Fibroblast of lung (primary cell): ENCODE measurements around the gene APBB2. TPM values are rescaled to one million over a fixed set of nuclear protein-coding genes. Genes with fewer than 3 reads are reported as not detected.

ENCODE experiments used
- DNase-seq, 2 donors: peaks; one replicate each; pipeline versions ENCODE4 v3.0.0 to v3.0.0-alpha.2; 2010; ENCODE audit warnings: low read depth in 2 of 2
- H2AFZ ChIP-seq: 2 replicates; pipeline ENCODE4 v1.5.1; 2012; ENCODE audit warnings: low read length, control low read depth, inconsistent platforms
- H3K27ac ChIP-seq: 2 replicates; pipeline ENCODE4 v1.5.1; 2011; ENCODE audit warnings: low read length, control low read depth; ENCODE audit not compliant: insufficient read depth
- H3K27me3 ChIP-seq: 2 replicates; pipeline ENCODE4 v1.5.1; 2011; ENCODE audit warnings: mild to moderate bottlenecking, low read length; ENCODE audit not compliant: control insufficient read depth, insufficient read depth
- H3K36me3 ChIP-seq: 2 replicates; pipeline ENCODE4 v1.5.1; 2011; ENCODE audit warnings: low read length; ENCODE audit not compliant: control insufficient read depth, insufficient read depth
- H3K4me1 ChIP-seq: 2 replicates; pipeline ENCODE4 v1.5.1; 2011; ENCODE audit warnings: low read length; ENCODE audit not compliant: control insufficient read depth, insufficient read depth; ENCODE audit errors: extremely low read depth
- H3K4me2 ChIP-seq: 2 replicates; pipeline ENCODE4 v1.5.1; 2011; ENCODE audit warnings: low read length, control low read depth; ENCODE audit not compliant: insufficient read depth; ENCODE audit errors: extremely low read depth
- H3K4me3 ChIP-seq, 4 experiments: fragments of 200-600 bp in 1 of 4; sonication (generic) in 1 of 4; replicated peaks in 1 of 4; 2 replicates each; pipeline ENCODE4 v1.5.1; 2011 to 2016; ENCODE audit warnings: low read length in 4 of 4, low read depth in 3 of 4, mild to moderate bottlenecking in 3 of 4, control low read depth in 2 of 4, inconsistent platforms in 1 of 4, mixed read lengths in 1 of 4; ENCODE audit not compliant: insufficient read depth in 1 of 4; ENCODE audit errors: control extremely low read depth in 1 of 4
- H3K79me2 ChIP-seq: 2 replicates; pipeline ENCODE4 v1.5.1; 2012; ENCODE audit warnings: mild to moderate bottlenecking, low read length, inconsistent platforms; ENCODE audit not compliant: control insufficient read depth, insufficient read depth
- H3K9ac ChIP-seq: 2 replicates; pipeline ENCODE4 v1.5.1; 2011; ENCODE audit warnings: mild to moderate bottlenecking, low read length, control low read depth; ENCODE audit not compliant: insufficient read depth
- H3K9me3 ChIP-seq: 2 replicates; pipeline ENCODE4 v1.5.1; 2012; ENCODE audit warnings: low read depth, low read length; ENCODE audit not compliant: control insufficient read depth, insufficient read depth
- H4K20me1 ChIP-seq: 2 replicates; pipeline ENCODE4 v1.5.1; 2011; ENCODE audit warnings: low read length; ENCODE audit not compliant: control insufficient read depth, insufficient read depth; ENCODE audit errors: extremely low read depth
- CTCF ChIP-seq, 2 donors: IDR thresholded peaks in 1 of 2; conservative IDR thresholded peaks in 1 of 2; 1 replicate in 1 of 2; 2 replicates in 1 of 2; pipeline ENCODE4 v1.5.1; 2011 to 2012; ENCODE audit warnings: low read length in 2 of 2, control low read depth in 1 of 2, inconsistent platforms in 1 of 2, low read depth in 1 of 2, mild to moderate bottlenecking in 1 of 2
- EZH2 ChIP-seq: IDR thresholded peaks from 2 replicates; pipeline ENCODE4 v1.5.1; 2012; ENCODE audit warnings: low read length, control low read depth, mild to moderate bottlenecking; ENCODE audit errors: missing control alignments
- polyA plus RNA-seq, 2 donors: library from polyadenylated mRNA; depleted of rRNA in 1 of 2; stranded (reverse) in 1 of 2; unstranded in 1 of 2; fragments of >200 nt; gene quantifications; 2 replicates each; pipeline ENCODE4 v1.2.1, GENCODE V29; 2011 to 2012; ENCODE audit warnings: missing spikeins in 1 of 2
- total RNA-seq: library from RNA; depleted of rRNA; stranded (reverse); fragments of >200 nt; gene quantifications from 2 replicates; pipeline ENCODE4 v1.2.1, GENCODE V29; 2014

APBB2 gene
- total and polyA plus RNA-seq, 2 donors (not counting 1 experiment from before 2014, with no cell fraction given): 25.1 to 29.8 TPM

GRCh38 chr4:40956721-40957255 is 257.6 kb downstream of the APBB2 start:
- H3K27ac ChIP-seq: no peak overlapping the region
- H3K9ac ChIP-seq: no peak overlapping the region
- H2AFZ ChIP-seq: no peak overlapping the region
- peak; percentile 20 to 48 for DNase-seq
- H3K4me3 ChIP-seq: no peak overlapping the region
- peaks cover 10% of the 10 kb centered on the region for H3K4me1 ChIP-seq
- no peaks in the 10 kb centered on the region for H3K36me3 ChIP-seq
- H3K4me2 ChIP-seq: no peak overlapping the region
- no peaks in the 10 kb centered on the region for H3K27me3 ChIP-seq
- TF ChIP-seq CTCF (conservative IDR thresholded peaks at IDR 0.05 in 1 of 2, IDR thresholded peaks at IDR 0.05 in 1 of 2; ENCODE audit: low read depth in 1 of 2, low read length in 2 of 2) (no peak), EZH2 (no peak)
- no peaks in the 10 kb centered on the region for H3K79me2 ChIP-seq
- no peaks in the 10 kb centered on the region for H3K9me3 ChIP-seq
- no peaks in the 10 kb centered on the region for H4K20me1 ChIP-seq

GRCh38 chr4:40954088-40954668 is 260.2 kb downstream of the APBB2 start:
- Histone ChIP-seq H4K20me1 (no peaks in the 10 kb centered on the region), H3K36me3 (no peaks in the 10 kb centered on the region), H3K27ac (no peak overlapping the region), H3K4me3 (no peak overlapping the region), H3K79me2 (no peaks in the 10 kb centered on the region), H3K9me3 (no peaks in the 10 kb centered on the region), H3K4me2 (no peak overlapping the region), H2AFZ (no peak overlapping the region), H3K9ac (no peak overlapping the region), H3K4me1 (peaks cover 10% of the 10 kb centered on the region), H3K27me3 (no peaks in the 10 kb centered on the region)
- DNase-seq: no peak
- TF ChIP-seq EZH2: no peak
- no peak for TF ChIP-seq CTCF (conservative IDR thresholded peaks at IDR 0.05 in 1 of 2, IDR thresholded peaks at IDR 0.05 in 1 of 2; ENCODE audit: low read depth in 1 of 2, low read length in 2 of 2)

DNA sequence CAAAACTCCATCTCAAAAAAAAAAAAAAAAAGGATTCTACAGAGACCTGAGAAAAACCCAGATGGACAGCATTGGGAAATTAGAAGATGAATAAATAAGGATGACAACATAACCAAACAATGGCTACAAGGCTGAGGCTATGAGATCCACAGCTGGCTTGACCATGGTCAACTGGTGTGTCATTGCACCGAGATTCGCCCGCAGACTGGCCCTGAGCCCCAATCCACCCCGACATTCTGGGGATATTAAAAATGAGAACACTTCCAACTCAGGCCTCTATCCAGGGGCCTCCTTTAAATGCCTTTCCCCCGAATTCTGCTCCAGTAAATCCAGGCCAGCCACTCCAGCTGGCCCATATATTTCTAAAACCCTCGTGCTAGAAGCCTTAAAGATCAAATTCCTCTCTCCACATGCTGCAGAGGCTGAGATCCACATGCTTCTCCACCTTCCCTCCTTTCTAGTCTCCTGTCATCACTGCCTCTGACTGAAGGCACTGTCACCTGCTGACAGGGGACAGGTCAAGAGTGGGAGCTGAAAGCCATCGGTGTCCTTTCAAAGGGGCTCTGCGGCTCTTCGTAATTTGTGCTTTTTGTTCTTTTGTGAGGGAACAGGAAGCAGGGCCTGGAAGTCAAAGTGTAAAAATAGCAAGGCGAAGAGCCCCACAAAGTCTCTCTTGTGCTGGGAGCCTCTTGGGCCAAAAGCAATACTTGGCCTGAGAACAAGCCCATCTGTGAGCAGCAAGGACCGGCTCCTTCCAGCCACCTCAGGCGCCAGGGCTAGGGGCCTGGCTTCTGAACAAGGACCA is 260.9 kb downstream of the APBB2 start:
- Histone ChIP-seq H3K79me2 (no peaks in the 10 kb centered on the region), H3K9ac (no peak overlapping the region), H3K4me1 (peaks cover 10% of the 10 kb centered on the region), H3K9me3 (no peaks in the 10 kb centered on the region), H3K27ac (no peak overlapping the region), H4K20me1 (no peaks in the 10 kb centered on the region), H3K27me3 (no peaks in the 10 kb centered on the region), H2AFZ (no peak overlapping the region), H3K4me2 (no peak overlapping the region), H3K36me3 (no peaks in the 10 kb centered on the region), H3K4me3 (no peak overlapping the region)
- peak in 1 of 2 donors; percentile 26 for DNase-seq
- TF ChIP-seq EZH2 (no peak), CTCF (conservative IDR thresholded peaks at IDR 0.05 in 1 of 2, IDR thresholded peaks at IDR 0.05 in 1 of 2; ENCODE audit: low read depth in 1 of 2, low read length in 2 of 2) (no peak)
